ENCODE data around the gene TGM2.
A peak's percentile ranks its signal among the peaks of the same experiment; 100 is the strongest.

Gene TGM2

DNA sequence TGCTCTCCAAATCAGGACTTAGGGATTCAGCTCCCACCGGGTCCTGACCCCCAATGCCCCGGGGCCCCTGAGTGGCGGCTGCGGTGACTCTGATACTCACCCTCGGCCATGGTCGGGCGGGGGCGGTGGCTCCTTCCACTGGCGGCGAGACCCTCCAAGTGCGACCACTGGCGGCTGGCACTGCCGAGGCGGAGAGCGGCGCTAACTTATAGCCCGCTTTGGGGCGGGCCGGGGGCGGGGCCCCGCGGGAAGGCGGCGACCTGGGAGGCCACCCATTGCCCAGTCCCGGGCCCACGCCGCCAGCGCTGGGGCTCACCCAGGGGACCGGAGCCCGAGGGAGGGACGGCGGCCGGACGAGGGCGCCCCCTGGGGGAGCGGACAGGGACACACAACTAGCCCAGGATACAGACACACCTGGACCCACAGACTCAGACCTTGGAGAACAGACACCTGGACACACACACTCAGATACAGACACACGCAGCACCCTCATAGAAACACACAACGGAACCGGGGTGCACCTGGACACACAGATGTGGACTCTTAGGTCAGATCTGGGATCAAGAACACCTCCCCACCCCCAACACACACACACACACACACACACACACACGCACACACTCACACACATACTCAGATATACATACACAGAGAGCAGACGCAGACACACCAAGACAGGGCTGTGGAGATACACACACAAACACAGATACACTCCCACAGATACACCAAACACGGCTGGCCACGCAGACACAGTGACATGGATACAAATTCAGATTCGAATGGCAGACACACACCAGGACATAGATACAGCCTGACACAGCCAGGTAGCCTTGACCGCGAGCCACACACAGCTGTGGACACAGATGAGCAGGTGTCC lies at the start of gene TGM2:
TGM2 (minus strand) TSS at position 182 of the 877 bp plus-strand sequence; CDS start at position 110, 72 bp downstream.
- peak in 1 of 2 experiments; percentile 3 for DNase-seq

GRCh38 chr20:38214256-38215193 lies 49.5 kb upstream of the TGM2 start:
- DNase-seq: no peak

GRCh38 chr20:38213607-38213940 lies 48.5 kb upstream of the TGM2 start:
- no peak for DNase-seq

GRCh38 chr20:38212806-38213606 lies 47.9 kb upstream of the TGM2 start:
- no peak for DNase-seq

DNA sequence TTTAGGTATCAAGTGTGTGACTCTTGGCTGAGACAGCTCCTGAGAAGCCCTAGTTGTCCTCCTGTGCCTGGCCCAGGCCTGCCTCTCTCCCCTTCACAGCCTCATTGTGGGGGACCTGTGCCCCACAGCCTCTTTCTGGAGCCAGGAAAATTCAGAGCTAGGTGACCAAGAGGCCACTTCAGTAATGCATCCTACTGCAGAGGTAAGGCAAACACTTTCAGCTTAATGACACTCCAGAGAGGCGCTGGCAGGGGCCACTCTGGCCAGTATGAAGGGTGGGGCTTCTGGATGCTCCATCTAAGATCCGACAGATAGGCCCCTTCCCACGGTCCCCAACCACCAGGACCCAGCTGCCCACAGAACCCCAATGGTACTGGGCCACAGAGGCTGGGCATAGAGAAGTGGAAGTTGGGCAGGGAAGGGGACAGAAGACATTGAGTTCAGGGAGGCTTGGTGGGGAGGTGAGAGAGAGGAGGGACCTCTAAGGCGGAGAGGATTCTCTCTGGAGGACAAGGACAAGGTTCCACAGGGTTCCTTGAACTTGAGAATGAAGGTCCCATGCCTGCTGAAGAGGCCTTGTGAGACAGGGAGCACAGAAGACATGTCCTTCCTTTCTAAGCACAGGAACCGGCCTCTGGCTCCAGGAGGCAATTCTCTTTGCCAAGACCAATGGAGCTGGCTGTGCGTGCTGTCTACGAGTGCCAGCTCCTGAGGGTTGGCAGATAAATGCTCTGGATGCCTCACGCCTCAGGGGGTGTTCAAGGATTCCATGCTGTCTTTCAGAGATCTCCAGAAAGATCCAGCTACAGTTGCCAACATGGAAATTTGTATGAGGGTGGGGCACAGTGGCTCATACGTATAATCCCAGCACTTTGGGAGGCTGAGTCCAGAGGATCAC lies 46.4 kb upstream of the TGM2 start:
- DNase-seq: peak; percentile 30 to 82

- DNase-seq: no peak
These were observed 45.7 kb upstream of the TGM2 start for GRCh38 chr20:38210741-38211140.

GRCh38 chr20:38209736-38210405 lies 44.8 kb upstream of the TGM2 start:
- no peak for DNase-seq

DNA sequence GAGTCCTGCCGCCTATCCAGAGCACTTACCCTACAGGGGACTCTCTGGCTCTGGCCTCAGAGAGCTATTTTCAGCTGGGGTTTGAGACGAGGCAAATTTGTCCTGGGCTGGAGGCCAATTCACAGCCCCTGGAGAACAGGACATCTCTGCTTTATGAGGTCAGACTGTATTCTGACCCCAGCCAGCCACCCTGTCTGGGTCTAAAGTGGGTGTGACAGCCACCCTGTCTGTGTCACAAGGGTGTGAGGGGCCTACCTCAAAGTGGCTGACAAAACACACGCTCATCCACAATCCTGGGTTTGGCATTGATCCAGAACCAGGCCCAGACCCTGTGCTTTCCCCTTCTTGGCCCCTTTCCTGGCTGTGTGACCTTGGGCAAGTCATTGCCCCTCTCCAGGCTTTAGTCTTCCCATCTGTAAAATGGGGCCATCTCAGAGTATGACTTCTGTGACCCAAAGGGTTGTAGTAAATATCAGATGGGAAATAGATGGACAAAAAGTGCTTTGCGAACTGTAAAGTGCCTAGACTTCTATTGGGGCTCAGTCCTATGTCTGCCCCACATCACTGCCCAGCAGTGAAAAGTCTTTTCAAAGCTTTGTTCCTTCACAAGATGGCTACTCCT lies 44.1 kb upstream of the TGM2 start:
- DNase-seq: no peak

- no peak for DNase-seq
These were observed 43.5 kb upstream of the TGM2 start for GRCh38 chr20:38208523-38208922.

GRCh38 chr20:38208088-38208487 lies 43.0 kb upstream of the TGM2 start:
- DNase-seq: no peak

GRCh38 chr20:38207621-38208020 lies 42.6 kb upstream of the TGM2 start:
- no peak for DNase-seq

DNA sequence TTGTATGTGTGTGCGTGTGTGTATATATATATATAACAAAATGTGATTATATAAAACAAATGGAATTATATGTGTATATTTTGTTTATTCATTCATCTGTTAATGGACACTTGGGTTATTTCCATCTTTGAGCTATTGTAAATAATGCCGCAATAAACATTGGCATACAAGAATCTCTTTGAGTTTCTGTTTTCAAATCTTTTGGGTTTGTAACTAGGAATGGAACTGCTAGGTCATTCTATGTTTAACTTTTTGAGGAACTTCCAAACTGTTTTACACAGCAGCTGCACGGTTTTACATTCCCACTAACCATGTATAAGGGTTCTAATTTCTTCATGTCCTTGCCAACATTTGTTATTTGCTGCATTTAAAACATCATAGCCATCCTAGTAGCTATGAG lies 39.9 kb upstream of the TGM2 start:
- no peak for DNase-seq

DNA sequence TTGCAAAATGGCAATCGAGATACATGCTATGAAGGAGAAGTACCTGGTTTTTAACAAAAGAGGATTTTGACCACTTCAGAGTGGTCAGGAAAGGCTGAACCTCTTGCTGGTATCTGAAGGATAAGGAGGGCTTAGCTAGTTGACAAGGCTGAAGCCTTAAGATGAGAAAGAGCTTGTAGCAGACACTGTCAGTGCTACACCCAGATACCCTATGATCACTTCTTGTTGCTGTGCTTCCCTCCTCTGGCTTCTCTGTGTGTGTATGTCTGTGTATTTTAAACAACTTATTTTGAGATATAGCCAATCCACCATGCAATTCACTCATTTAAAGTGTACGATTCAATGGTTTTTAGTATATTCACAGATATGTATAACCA lies 38.9 kb upstream of the TGM2 start:
- DNase-seq: no peak

DNA sequence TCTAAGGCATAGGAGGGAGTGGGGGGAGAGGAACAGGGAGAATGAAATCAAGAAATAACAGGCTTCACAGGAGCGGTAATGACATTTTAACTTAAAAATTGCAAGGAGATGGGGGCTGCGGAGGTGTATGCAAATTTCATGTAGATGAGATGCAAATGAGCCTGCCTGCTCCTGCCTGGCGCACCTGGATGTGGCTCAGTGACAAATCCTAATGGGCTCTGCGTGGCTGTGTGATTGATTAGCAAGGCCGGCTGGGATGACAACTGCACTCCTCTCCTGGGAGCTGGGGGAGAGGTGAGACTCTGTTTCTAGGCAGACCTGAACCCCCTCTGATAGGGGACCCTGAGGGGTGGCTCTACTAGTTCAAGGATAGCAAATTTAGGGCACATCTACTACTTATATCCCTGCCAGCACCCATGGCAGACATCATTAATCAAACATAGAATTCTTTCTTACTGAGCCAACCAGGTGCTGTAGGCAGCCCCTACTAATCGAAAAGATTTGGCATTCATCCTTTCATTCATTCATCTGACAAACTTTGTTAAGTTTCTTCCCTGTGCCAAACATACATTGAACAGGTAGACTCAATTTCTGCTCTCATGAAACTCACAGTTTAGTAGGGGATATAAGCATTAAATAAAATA lies 38.4 kb upstream of the TGM2 start:
- no peak for DNase-seq

- no peak for DNase-seq
These were observed 37.9 kb upstream of the TGM2 start for GRCh38 chr20:38202982-38203293.

DNA sequence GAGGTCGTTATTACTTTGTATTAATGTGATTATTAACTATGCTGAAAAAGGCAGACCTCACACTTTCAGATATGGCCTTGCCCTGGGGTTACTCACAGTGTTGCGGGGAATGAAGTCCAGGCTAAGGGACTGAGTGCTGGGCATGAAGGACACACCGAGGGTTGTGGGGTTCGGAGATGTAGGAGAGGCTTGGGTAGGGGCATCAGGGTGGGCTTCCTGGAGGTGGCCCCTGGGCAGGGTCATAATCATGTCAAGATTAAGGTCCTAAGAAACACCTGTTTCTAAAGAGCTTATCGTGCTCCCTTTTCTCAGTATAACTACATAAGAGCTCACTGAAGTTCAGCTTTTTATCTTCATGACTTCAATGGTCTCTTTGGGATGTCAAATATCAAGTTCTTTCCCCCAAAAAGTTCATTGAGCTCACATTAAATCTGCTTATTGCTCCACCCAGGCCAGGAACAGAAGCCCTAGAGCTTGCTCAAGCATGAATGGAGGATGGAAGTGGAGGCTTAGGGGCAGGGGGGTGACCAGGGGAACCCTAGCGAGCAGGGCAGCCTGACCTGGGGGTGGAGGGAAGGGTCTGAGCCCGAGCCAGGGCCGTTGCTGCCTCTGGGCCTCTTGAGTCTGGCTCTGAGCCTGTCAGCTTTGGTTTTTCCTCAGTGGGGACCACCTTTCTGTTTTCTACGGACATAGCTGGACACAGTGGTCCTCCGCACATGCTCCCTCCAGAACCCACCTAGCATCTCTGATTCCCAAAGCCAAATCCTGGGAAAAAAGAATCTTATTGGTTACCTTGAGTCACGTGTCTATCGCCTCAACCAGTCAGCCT lies 37.3 kb upstream of the TGM2 start:
- DNase-seq: no peak

- DNase-seq: no peak
These were observed 36.3 kb upstream of the TGM2 start for GRCh38 chr20:38201356-38201755.

DNA sequence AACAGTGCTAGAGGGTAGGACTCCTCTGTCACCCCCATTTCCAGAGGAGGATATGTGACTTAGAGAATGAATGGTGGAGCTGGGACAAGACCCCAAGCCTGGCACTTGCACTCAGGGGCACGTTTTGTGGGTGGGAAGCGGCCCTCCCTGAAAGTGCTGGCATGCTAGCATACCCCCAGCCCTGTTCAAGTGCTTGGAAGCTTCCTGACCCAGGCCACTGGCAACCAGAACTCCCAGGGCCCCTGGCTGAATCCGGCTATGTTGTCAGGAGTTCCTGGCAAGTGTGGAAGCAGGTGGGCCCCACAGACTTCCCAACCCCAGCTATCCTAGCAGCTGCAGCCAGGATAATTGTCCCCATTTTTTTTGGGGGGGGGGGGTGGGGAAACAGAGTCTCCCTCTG lies 35.6 kb upstream of the TGM2 start:
- no peak for DNase-seq

- DNase-seq: no peak
These were observed 34.7 kb upstream of the TGM2 start for GRCh38 chr20:38199501-38200390.
